ENCODE results near the gene CYP19A1. TPM values are rescaled to one million over a fixed set of nuclear protein-coding genes. Genes with fewer than 3 reads are reported as not detected.

Gene CYP19A1
- 0.12 and 0.86 TPM in 2 replicates for total RNA-seq (2014; rRNA removed; shearing (Covaris generic))

DNA sequence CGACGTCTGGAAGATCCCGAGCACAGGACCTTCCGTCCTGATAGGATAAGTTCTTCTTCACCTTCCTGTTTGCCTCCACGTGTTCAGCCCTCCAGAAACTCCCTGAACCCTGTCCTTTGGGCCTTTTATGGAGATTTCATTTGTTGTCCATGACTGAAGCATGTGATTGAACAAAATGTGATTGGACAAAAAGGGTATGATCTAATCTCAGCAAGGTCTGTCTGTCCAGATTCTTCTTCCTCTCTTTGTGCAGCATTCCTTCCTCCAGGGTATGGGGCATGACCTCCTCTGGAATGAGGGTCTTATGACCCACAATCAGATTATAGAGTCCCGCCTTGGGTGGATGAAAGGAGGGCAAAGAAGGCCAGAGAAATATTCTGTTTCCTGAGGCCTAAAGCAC lies at the start of gene CYP19A1:
Gene CYP19A1 (minus strand): TSS at position 101 of the 400 bp plus-strand sequence. CDS start 95,684 bp downstream, outside the sequence.
- no peak for DNase-seq (ENCODE audit: low read depth)

DNA sequence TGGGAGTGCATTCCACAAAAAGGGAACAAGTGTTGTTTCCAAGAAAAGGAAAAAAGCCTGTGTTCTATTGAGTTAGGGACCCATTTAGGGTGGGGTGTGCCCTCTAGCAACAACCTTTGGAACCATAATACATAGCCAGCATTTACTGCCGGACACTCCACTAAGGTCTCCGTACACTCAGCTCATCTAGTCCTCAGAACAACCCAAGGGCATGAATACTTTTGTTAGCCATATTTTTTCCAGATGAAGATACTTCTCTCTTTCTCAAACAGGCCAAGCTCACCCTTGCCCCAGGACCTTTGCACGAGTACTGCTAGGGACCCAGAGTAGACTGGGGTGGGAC lies 49.3 kb upstream of the CYP19A1 start:
- DNase-seq (ENCODE audit: low read depth) = no peak

DNA sequence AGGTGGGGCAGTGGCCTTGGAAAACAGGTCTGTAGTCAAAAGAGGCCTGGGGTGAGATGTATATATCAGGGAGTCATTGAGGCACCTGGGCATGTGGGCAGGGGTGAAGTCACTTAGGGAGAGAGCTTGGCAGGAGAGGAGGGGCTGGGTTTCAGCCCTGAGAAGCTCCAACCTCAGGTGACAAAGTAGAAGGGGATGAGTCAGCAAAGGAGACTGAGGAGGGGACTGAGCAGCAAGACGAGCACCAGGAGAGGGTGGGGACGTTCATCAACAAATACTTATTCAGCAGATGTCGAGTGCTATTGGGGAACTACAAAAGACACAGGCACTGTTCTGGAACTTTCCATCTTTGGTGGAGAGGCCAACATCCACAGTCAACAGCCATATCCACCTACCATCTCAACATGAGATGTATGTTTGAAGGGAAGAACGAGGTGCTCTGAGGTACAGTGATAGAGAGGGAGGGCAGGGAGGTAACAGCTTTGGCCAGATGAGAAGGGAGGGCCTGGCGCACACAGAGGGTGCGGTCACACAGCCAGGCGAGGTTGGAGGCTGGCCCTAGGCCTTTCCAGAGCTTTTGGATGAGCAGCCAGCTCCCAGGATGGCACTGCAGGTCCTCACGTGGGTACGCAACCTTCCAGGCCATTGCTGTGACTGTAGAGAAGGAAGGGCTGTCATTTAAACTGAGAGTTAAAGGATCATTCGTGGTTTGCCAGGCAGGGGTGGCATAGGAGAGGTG lies 48.7 kb upstream of the CYP19A1 start:
- DNase-seq (ENCODE audit: low read depth) = no peak

GRCh38 chr15:51386486-51386885 lies 48.1 kb upstream of the CYP19A1 start:
- no peak for DNase-seq (ENCODE audit: low read depth)

GRCh38 chr15:51386029-51386428 lies 47.6 kb upstream of the CYP19A1 start:
- no peak for DNase-seq (ENCODE audit: low read depth)

DNA sequence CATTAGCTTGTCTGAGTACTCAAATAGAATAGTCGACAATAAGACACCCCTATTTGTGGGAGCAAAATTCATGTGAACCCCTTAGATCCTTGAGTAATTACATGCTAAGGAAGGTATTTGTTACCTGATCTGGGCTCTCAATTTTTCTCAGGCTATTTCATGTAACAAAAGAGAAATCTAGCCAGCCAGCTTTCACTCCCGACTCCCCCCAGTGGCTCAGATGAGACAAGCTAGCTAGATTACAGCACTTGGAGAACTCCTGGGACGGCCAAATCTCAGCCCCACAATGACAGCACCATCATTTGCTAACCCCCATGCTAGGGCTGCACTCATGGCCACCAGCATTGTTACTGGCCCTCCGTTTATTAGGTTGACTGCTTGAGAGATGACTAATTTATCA lies 44.4 kb upstream of the CYP19A1 start:
- peak; percentile 47 for DNase-seq (ENCODE audit: low read depth)

- DNase-seq (ENCODE audit: low read depth) = peak; percentile 75
These were observed 42.8 kb upstream of the CYP19A1 start for GRCh38 chr15:51380999-51381806.

DNA sequence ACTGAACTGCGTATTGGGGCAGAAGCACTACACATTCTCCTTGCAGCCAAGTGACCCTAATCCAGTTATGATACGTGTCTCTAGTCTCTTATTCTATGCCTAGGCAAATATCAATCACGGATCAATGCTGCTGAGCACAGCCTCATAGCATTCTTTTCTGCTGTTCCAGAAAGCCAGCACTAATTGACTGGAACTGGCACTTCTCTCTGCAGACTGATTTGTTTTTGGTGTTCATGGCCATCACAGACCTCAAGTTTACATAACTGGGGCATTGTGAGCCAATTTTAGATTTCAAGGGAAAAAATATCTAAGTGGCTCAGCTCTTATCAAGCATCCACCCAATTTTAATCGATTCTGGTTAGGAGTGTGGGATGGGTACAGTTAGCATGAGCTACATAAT lies 41.0 kb upstream of the CYP19A1 start:
- no peak for DNase-seq (ENCODE audit: low read depth)

GRCh38 chr15:51378406-51378805 lies 40.0 kb upstream of the CYP19A1 start:
- DNase-seq (ENCODE audit: low read depth) = no peak

DNA sequence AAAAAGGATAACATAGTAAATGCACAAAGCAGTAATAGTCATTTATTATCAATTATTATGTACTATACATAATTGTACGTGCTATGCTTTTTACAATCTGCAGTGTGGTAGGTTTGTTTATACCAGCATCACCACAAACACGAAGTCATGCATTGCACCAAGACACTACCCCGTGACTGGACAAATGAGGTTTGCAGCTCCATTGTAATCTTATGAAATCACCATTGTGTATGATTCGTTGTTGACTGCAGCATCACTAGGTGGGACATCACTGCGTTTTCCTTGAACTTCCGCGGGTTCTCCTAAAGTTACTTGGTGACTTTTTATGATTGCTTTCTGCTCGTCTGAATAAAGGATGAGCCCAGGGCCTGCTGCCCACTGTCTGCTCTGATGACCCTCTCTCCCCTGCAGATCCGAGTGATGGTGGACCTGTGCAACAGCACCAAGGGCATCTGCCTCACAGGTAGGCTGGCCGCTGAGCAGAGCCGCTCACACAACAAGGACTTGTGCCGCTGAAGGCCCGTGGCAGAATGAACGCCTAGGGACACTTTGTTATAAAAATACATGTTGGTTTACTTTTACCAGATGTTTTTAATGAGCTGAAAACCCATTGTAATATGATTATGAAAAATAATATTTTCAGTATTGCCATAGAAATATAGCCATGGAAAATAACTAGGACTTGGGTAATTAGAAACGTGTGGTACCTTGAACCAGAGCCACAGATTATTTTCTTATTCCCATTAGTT lies 38.8 kb upstream of the CYP19A1 start:
- DNase-seq (ENCODE audit: low read depth) = peak; percentile 91

GRCh38 chr15:51375966-51376640 lies 37.7 kb upstream of the CYP19A1 start:
- peak; percentile 78 for DNase-seq (ENCODE audit: low read depth)

DNA sequence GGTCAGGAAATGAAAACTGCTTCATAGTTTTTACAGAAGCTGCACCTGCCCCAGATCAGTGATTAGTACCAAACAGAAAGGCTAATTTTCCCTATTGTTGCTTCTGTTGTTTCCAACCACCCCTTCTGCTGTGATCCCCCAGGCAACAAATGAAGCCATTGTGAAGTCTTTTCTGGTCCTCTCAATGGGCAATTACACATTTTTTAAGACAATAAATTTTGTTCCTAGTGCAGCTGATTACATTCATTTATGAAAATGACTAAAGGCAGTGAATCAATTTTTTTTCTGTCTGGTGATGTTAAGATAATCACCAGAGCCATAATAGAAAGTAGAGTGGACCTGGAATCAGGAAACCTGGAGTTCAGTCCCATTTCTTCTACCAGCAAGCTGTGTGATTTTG lies 35.7 kb upstream of the CYP19A1 start:
- no peak for DNase-seq (ENCODE audit: low read depth)

DNA sequence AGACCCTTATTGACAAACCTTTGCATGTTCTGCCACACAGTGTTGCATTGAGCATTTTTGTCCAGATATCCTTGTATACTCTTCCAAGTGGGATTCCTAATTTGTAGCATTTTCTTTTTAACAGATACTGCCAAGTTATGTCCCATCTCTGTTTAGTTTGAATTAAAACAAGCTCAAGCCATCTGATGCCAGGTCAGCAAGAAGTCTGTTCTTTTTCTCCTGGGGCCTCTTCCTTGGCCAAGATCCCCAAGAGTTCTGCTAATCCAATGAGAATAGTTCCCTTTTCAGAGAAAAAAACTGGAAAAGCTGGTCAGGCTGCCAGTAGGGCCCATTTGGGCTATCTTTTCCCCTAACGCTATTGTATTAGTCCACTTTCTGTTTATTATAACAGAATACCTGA lies 32.9 kb upstream of the CYP19A1 start:
- no peak for DNase-seq (ENCODE audit: low read depth)

- no peak for DNase-seq (ENCODE audit: low read depth)
These were observed 31.0 kb upstream of the CYP19A1 start for GRCh38 chr15:51369451-51369761.

DNA sequence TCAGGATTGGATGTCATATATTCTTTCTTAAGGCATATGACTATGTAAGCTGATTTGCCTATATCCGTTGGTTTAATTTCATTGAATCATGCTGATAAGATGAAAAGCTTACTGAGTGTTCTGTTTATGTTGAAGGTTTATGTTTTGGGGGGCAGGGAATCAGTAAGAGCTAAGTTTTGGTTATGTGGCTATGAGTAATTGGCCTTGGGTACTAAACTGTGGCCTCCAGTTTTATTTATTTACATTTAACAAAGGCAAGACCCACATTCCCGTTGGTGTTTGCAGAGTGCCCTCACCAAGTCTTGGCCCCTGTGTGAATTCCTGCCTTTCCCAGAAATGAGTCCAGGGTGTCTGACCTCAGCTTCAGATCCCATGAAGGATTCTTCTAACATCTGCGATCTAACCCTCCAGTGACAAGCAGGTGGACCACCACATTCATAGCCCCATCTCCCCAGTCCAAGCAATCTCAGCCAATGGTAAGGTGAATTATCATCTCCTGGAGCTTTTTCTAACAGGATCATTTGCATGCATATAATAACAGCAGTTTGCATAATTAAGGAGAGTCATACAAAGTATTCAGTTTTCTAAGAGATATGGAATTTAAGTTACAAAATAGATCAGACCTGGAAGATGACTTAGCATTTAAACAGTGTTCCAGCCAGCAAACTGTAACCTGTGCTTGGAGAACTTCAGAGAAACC lies 30.5 kb upstream of the CYP19A1 start:
- peak; percentile 91 for DNase-seq (ENCODE audit: low read depth)

DNA sequence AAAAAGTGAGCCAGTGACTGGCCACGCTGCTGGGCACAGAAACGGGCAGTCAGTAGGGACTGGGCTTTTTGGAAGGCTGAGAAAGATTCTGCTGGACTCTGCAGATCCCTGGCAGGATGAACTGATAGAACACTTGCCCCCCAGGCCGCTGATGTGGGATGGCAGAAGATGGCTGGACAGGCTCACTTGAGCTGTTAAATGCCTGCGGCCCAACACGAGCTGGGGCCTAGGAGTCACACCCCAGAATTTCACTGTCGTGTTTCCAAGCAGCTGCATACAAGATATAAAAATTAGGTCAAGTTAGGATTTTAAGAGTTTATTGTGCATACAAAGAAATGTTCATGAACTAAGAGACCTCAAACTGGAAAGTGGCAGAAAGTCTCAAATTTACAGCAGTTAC lies 29.9 kb upstream of the CYP19A1 start:
- DNase-seq (ENCODE audit: low read depth) = no peak

DNA sequence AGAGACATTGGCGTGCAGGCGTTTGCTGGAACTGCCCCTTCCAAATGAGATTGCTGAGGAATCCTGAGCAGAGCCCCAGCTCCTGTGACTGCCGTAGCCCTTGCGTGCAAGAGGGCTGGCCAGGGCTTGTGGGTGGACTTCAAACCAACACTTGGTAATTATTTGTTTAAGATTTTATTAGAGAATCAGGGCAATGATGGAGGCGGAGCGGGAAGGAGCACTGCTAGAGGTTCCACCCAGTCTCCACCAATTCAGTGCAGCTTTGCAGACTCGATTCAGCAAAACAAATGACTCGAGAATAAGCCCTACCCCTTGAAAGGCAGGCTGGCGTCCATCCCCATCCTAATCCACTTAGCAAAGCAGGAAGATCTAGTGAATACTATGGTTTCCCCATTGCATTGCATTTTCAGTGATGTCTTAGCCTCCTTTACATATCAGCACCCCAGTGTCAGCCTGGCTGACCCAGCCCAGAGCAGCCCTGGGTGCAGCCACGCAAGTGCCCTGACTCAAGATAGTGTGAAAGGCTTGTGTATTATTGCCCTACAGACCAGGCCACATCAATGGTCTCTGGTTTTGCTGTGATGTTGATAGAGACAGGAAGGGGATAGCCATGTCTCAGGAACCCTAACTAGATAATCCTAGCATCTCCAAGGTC lies 29.1 kb upstream of the CYP19A1 start:
- peak; percentile 20 for DNase-seq (ENCODE audit: low read depth)

GRCh38 chr15:51366920-51367319 lies 28.5 kb upstream of the CYP19A1 start:
- DNase-seq (ENCODE audit: low read depth) = peak; percentile 78

DNA sequence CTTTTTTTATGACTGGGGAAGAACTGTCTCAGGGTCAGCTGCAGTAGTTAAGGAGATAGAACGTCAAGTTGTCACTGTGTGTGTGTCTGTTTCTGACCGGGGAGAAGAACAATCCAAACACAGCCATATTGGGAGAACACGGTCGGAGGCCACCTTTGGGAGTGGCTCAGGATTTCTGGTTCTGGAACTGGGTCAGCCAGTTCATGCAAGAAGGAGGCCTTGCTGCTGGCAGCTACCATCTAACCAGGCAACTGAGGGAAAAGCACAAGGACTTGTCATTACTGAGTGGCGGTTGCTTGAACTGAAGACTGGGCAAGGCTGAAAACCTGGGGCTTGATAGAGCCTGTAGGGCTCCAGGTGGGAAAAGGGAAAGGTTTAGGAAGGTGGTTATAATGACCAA lies 27.7 kb upstream of the CYP19A1 start:
- DNase-seq (ENCODE audit: low read depth) = no peak

DNA sequence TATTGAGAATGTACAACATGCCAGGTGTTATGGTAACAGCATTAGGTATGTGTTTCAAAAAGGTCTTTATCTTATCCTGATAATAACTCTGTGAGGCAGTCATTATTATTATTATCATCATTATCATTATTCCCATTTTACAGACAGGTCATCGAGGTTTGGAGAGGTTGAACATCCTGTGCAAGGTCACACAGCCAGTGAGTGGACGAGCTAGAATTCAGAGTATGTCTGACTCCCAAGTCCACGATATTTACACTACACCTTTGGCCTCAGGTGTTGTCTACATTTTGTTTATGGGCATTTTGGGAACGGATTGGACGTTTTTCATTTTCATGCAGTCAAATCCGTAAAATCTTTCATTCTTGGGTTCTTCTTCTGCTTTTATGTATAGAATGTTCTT lies 27.0 kb upstream of the CYP19A1 start:
- no peak for DNase-seq (ENCODE audit: low read depth)

- no peak for DNase-seq (ENCODE audit: low read depth)
These were observed 25.0 kb upstream of the CYP19A1 start for GRCh38 chr15:51363383-51363782.
